ENCODE data around the gene SMG1.
A peak's percentile ranks its signal among the peaks of the same experiment; 100 is the strongest.

Gene SMG1

DNA sequence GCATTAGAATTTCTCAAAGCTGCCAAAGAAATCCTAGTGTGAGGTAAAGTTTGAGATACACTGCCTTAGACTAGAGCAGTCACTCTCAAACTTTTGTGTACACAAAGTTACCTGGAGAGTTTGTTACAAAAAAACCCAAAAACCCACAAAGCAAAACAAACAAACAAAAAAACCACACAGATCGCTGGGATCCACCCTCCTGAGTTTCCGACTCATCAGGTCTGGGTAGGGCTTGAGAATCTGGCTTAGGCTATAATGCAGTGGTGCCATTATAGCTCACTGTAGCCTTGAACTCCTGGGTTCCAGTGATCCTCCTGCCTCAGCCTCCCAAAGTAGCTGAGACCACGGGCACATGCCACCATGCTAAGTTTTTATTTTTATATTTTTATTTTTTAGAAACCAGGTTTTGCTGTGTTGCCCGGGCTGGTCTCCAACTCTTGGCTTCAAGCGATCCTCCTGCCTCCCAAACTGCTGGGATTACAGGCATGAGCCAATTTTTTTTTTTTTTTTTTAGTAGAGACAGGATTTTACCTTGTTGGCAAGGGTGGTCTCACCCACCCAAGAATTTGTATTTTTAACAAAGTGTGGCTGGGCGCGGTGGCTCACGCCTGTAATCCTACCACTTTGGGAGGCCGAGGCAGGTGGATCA lies 22.3 kb upstream of the SMG1 start:
- POLR2A ChIA-PET: no interaction called here
- no peak overlapping the region for H3K27ac ChIP-seq (ENCODE audit: insufficient read depth in 1 of 2, low read depth in 1 of 2, low read length in 2 of 2, poor library complexity in 1 of 2, severe bottlenecking in 2 of 2)
- CTCF ChIA-PET: no interaction called here
- no peaks in the 10 kb centered on the region for H3K9me3 ChIP-seq (ENCODE audit: control extremely low read depth in 1 of 5, control insufficient read depth in 4 of 5, insufficient read depth in 2 of 5, low read depth in 1 of 5, low read length in 4 of 5)
- WGBS (ENCODE audit: insufficient coverage): 97% methylated on average over 6 of the region's 9 CpGs
- no peak for DNase-seq
- peaks cover 0 to 6% (median 4%) of the 10 kb centered on the region in 4 experiments for H3K4me1 ChIP-seq (ENCODE audit: control extremely low read depth in 1 of 4, control insufficient read depth in 4 of 4, insufficient read depth in 4 of 4, low read length in 3 of 4)
- no peak overlapping the region for H3K4me3 ChIP-seq (ENCODE audit: control insufficient read depth in 1 of 7, extremely low read depth in 1 of 7, insufficient read depth in 4 of 7, low read depth in 2 of 7, low read length in 6 of 7)
- H3K27me3 ChIP-seq (replicated peaks in 2 of 5; ENCODE audit: control insufficient read depth in 4 of 5, insufficient read depth in 5 of 5, low read length in 4 of 5): no peaks in the 10 kb centered on the region
- H3K36me3 ChIP-seq (ENCODE audit: control insufficient read depth in 4 of 4, insufficient read depth in 4 of 4, low read length in 3 of 4): no peaks in the 10 kb centered on the region

DNA sequence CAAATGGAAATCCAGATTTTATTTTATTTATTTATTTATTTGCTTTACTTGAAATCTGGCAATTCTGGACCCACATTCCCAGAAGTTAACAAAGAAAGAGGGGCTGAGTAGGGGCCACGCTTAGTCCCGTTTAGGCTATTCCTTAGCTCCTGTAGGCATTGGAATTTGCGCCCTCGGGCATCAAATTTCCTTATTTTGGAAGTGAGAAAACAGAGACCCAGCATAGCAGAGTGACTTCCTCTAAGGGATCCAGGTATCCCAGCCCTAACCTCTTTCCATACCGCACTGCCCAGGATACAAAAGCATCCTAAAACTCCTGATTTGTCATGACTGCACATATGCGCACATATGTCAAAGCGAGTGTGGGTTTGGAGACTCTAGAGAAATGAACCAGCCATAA lies 19.0 kb upstream of the SMG1 start:
- Histone ChIP-seq H3K4me3 (ENCODE audit: control insufficient read depth in 1 of 7, extremely low read depth in 1 of 7, insufficient read depth in 4 of 7, low read depth in 2 of 7, low read length in 6 of 7) (no peak overlapping the region), H3K27ac (ENCODE audit: insufficient read depth in 1 of 2, low read depth in 1 of 2, low read length in 2 of 2, poor library complexity in 1 of 2, severe bottlenecking in 2 of 2) (no peak overlapping the region), H3K4me1 (ENCODE audit: control extremely low read depth in 1 of 4, control insufficient read depth in 4 of 4, insufficient read depth in 4 of 4, low read length in 3 of 4) (peaks cover 0 to 6% (median 4%) of the 10 kb centered on the region in 4 experiments), H3K36me3 (ENCODE audit: control insufficient read depth in 4 of 4, insufficient read depth in 4 of 4, low read length in 3 of 4) (no peaks in the 10 kb centered on the region), H3K9me3 (ENCODE audit: control extremely low read depth in 1 of 5, control insufficient read depth in 4 of 5, insufficient read depth in 2 of 5, low read depth in 1 of 5, low read length in 4 of 5) (no peaks in the 10 kb centered on the region), H3K27me3 (replicated peaks in 2 of 5; ENCODE audit: control insufficient read depth in 4 of 5, insufficient read depth in 5 of 5, low read length in 4 of 5) (no peaks in the 10 kb centered on the region)
- POLR2A ChIA-PET: interaction anchor here (1.2 kb wide), 1 partner anchor 18 kb away, joined by 4 read pairs; no protein-coding TSS in a partner anchor
- CTCF ChIA-PET: interaction anchor here (0.8 to 1.5 kb wide), 6 partner anchors 8 to 24 kb away, joined by 3 to 4 read pairs (median 4); no protein-coding TSS in a partner anchor
- 89% methylated on average over 6 of the region's 7 CpGs for WGBS (ENCODE audit: insufficient coverage)
- DNase-seq: no peak

DNA sequence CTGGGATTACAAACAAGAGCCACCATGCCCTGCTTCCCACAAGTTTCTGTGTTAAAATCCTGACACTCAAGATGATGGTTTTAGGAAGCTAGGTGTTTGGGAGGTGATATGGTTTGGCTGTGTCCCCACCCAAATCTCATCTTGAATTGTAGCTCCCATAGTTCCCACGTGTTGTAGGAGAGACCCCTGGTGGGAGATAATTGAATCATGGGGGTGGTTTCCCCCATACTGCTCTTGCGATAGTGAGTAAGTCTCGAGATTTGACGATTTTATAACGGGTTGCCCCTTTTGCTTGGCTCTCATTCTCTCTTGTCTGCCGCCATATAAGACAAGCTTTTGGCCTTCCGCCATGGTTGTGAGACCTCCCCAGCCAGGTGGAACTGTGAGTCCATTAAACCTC lies 17.2 kb upstream of the SMG1 start:
- ChIA-PET POLR2A (no interaction called here), CTCF (interaction anchor here (1.7 kb wide), 1 partner anchor 11 kb away, joined by 5 read pairs; no protein-coding TSS in a partner anchor)
- no peak overlapping the region for H3K4me3 ChIP-seq (ENCODE audit: control insufficient read depth in 1 of 7, extremely low read depth in 1 of 7, insufficient read depth in 4 of 7, low read depth in 2 of 7, low read length in 6 of 7)
- H3K36me3 ChIP-seq (ENCODE audit: control insufficient read depth in 4 of 4, insufficient read depth in 4 of 4, low read length in 3 of 4): no peaks in the 10 kb centered on the region
- H3K27me3 ChIP-seq (replicated peaks in 2 of 5; ENCODE audit: control insufficient read depth in 4 of 5, insufficient read depth in 5 of 5, low read length in 4 of 5): no peaks in the 10 kb centered on the region
- H3K9me3 ChIP-seq (ENCODE audit: control extremely low read depth in 1 of 5, control insufficient read depth in 4 of 5, insufficient read depth in 2 of 5, low read depth in 1 of 5, low read length in 4 of 5): no peaks in the 10 kb centered on the region
- DNase-seq: peak in 2 of 3 donors; percentile 18 to 26
- peaks cover 0 to 6% (median 4%) of the 10 kb centered on the region in 4 experiments for H3K4me1 ChIP-seq (ENCODE audit: control extremely low read depth in 1 of 4, control insufficient read depth in 4 of 4, insufficient read depth in 4 of 4, low read length in 3 of 4)
- no peak overlapping the region for H3K27ac ChIP-seq (ENCODE audit: insufficient read depth in 1 of 2, low read depth in 1 of 2, low read length in 2 of 2, poor library complexity in 1 of 2, severe bottlenecking in 2 of 2)
- 100% methylated on average over 5 of the region's 7 CpGs for WGBS (ENCODE audit: insufficient coverage)

DNA sequence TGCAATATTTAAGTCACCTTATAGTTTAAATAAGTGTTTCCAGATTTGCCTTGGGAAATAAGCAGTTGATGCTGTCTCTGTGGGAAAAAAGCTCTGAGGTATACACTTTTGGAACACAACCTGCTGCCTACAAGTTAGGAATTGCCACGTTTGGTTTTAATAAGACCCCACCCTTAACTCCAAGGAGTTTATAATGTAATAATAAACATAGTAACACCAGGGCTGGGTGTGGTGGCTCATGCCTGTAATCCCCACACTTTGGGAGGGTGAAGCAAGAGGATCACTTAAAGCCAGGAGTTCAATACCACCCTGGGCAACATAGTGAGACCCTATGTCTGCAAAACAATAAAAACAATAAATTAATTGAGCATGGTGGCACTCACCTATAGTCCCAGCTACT lies 15.9 kb upstream of the SMG1 start:
- H3K27ac ChIP-seq (ENCODE audit: insufficient read depth in 1 of 2, low read depth in 1 of 2, low read length in 2 of 2, poor library complexity in 1 of 2, severe bottlenecking in 2 of 2): no peak overlapping the region
- ChIA-PET POLR2A (no interaction called here), CTCF (no interaction called here)
- H3K9me3 ChIP-seq (ENCODE audit: control extremely low read depth in 1 of 5, control insufficient read depth in 4 of 5, insufficient read depth in 2 of 5, low read depth in 1 of 5, low read length in 4 of 5): no peaks in the 10 kb centered on the region
- no peaks in the 10 kb centered on the region for H3K27me3 ChIP-seq (replicated peaks in 2 of 5; ENCODE audit: control insufficient read depth in 4 of 5, insufficient read depth in 5 of 5, low read length in 4 of 5)
- no peaks in the 10 kb centered on the region for H3K36me3 ChIP-seq (ENCODE audit: control insufficient read depth in 4 of 4, insufficient read depth in 4 of 4, low read length in 3 of 4)
- H3K4me1 ChIP-seq (ENCODE audit: control extremely low read depth in 1 of 4, control insufficient read depth in 4 of 4, insufficient read depth in 4 of 4, low read length in 3 of 4): peaks cover 0 to 6% (median 4%) of the 10 kb centered on the region in 4 experiments
- H3K4me3 ChIP-seq (ENCODE audit: control insufficient read depth in 1 of 7, extremely low read depth in 1 of 7, insufficient read depth in 4 of 7, low read depth in 2 of 7, low read length in 6 of 7): no peak overlapping the region
- WGBS (ENCODE audit: insufficient coverage): no CpG with 5 or more reads among the region's 1 CpG
- DNase-seq: no peak

DNA sequence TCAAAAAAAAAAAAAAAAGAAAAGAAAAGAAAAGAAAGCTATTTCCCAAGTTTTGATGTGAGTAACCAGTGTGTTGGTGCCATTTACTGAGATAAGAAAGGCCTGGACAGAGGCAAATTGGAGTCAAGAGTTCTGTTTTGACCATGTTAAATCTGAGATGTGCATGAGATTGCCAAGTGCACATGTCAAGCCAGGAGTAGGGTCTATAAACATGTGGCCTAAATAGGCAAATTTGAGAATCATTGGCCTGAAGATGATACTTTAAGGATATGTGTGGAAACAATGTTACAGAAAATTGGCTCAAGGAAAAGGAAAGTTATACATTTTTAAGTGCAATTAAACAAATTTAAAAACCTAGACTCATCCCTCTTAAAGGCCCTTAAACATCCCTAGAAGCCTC lies 15.3 kb upstream of the SMG1 start:
- Histone ChIP-seq H3K27ac (ENCODE audit: insufficient read depth in 1 of 2, low read depth in 1 of 2, low read length in 2 of 2, poor library complexity in 1 of 2, severe bottlenecking in 2 of 2) (no peak overlapping the region), H3K4me3 (ENCODE audit: control insufficient read depth in 1 of 7, extremely low read depth in 1 of 7, insufficient read depth in 4 of 7, low read depth in 2 of 7, low read length in 6 of 7) (no peak overlapping the region), H3K4me1 (ENCODE audit: control extremely low read depth in 1 of 4, control insufficient read depth in 4 of 4, insufficient read depth in 4 of 4, low read length in 3 of 4) (peaks cover 0 to 7% (median 6%) of the 10 kb centered on the region in 4 experiments), H3K36me3 (ENCODE audit: control insufficient read depth in 4 of 4, insufficient read depth in 4 of 4, low read length in 3 of 4) (no peaks in the 10 kb centered on the region), H3K9me3 (ENCODE audit: control extremely low read depth in 1 of 5, control insufficient read depth in 4 of 5, insufficient read depth in 2 of 5, low read depth in 1 of 5, low read length in 4 of 5) (no peaks in the 10 kb centered on the region), H3K27me3 (replicated peaks in 2 of 5; ENCODE audit: control insufficient read depth in 4 of 5, insufficient read depth in 5 of 5, low read length in 4 of 5) (no peaks in the 10 kb centered on the region)
- ChIA-PET CTCF (no interaction called here), POLR2A (no interaction called here)
- no peak for DNase-seq

DNA sequence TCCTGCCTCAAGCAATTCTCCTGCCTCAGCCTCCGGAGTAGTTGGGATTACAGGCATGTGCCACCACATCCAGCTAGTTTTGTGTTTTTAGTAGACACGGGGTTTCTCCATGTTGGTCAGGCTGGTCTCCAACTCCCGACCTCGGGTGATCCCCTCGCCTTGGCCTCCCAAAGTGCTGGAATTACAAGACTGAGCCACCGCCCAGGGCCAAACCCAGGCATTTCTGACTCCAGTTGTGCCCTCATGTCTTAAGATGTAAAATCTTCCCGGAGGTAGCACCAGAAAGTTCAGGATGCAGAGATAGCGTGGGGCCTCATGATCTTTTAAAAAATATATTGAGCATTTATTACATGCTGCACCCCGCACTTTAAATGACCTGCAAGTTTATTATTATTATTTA lies 12.8 kb upstream of the SMG1 start:
- no peaks in the 10 kb centered on the region for H3K9me3 ChIP-seq (ENCODE audit: control extremely low read depth in 1 of 5, control insufficient read depth in 4 of 5, insufficient read depth in 2 of 5, low read depth in 1 of 5, low read length in 4 of 5)
- peaks cover 0 to 4% (median 2%) of the 10 kb centered on the region in 4 experiments for H3K4me1 ChIP-seq (ENCODE audit: control extremely low read depth in 1 of 4, control insufficient read depth in 4 of 4, insufficient read depth in 4 of 4, low read length in 3 of 4)
- no peak overlapping the region for H3K4me3 ChIP-seq (ENCODE audit: control insufficient read depth in 1 of 7, extremely low read depth in 1 of 7, insufficient read depth in 4 of 7, low read depth in 2 of 7, low read length in 6 of 7)
- CTCF ChIA-PET: no interaction called here
- no peak overlapping the region for H3K27ac ChIP-seq (ENCODE audit: insufficient read depth in 1 of 2, low read depth in 1 of 2, low read length in 2 of 2, poor library complexity in 1 of 2, severe bottlenecking in 2 of 2)
- POLR2A ChIA-PET: no interaction called here
- no peaks in the 10 kb centered on the region for H3K36me3 ChIP-seq (ENCODE audit: control insufficient read depth in 4 of 4, insufficient read depth in 4 of 4, low read length in 3 of 4)
- WGBS (ENCODE audit: insufficient coverage): 100% methylated on average over 6 of the region's 9 CpGs
- H3K27me3 ChIP-seq (replicated peaks in 2 of 5; ENCODE audit: control insufficient read depth in 4 of 5, insufficient read depth in 5 of 5, low read length in 4 of 5): no peaks in the 10 kb centered on the region
- no peak for DNase-seq

DNA sequence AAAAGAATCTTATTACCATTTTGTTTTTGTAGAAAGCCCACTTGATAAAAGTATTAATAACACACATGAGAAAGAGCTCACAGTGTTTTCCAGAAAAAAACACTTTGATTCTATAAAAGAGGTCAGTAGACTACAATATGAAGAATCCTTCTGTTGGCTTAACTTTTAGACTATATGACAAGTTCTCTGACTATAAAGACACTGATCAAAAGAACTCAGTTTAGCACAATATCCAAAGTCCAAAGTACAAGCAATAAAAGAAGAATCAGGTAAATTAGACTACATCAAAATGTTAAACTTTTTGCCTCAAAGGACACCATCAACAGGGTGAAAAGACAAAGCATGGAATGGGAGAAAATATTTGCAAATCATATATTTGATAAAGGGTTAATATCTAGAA lies 11.2 kb upstream of the SMG1 start:
- H3K27me3 ChIP-seq (replicated peaks in 2 of 5; ENCODE audit: control insufficient read depth in 4 of 5, insufficient read depth in 5 of 5, low read length in 4 of 5): no peaks in the 10 kb centered on the region

More for the DNA sequence above, 11.2 kb upstream of the SMG1 start:
- ChIA-PET CTCF (interaction anchor here (1.2 kb wide), 1 partner anchor 7 kb away, joined by 3 read pairs; no protein-coding TSS in a partner anchor), POLR2A (no interaction called here)
- peaks cover 0 to 4% (median 2%) of the 10 kb centered on the region in 4 experiments for H3K4me1 ChIP-seq (ENCODE audit: control extremely low read depth in 1 of 4, control insufficient read depth in 4 of 4, insufficient read depth in 4 of 4, low read length in 3 of 4)
- H3K27ac ChIP-seq (ENCODE audit: insufficient read depth in 1 of 2, low read depth in 1 of 2, low read length in 2 of 2, poor library complexity in 1 of 2, severe bottlenecking in 2 of 2): no peak overlapping the region
- DNase-seq: no peak
- H3K4me3 ChIP-seq (ENCODE audit: control insufficient read depth in 1 of 7, extremely low read depth in 1 of 7, insufficient read depth in 4 of 7, low read depth in 2 of 7, low read length in 6 of 7): no peak overlapping the region
- no peaks in the 10 kb centered on the region for H3K36me3 ChIP-seq (ENCODE audit: control insufficient read depth in 4 of 4, insufficient read depth in 4 of 4, low read length in 3 of 4)
- H3K9me3 ChIP-seq (ENCODE audit: control extremely low read depth in 1 of 5, control insufficient read depth in 4 of 5, insufficient read depth in 2 of 5, low read depth in 1 of 5, low read length in 4 of 5): no peaks in the 10 kb centered on the region

All from common myeloid progenitor, CD34-positive (primary cell).